H9 (cell line): Measurements from ENCODE around the gene TMPRSS2. TPM values are rescaled to one million over a fixed set of nuclear protein-coding genes. Genes with fewer than 3 reads are reported as not detected.

Experiments used
- DNase-seq: peaks from one replicate; pipeline ENCODE4 v3.0.0-alpha.2; 2017
- H2AFZ ChIP-seq: one replicate; pipeline ENCODE4 v1.6.1; 2013; ENCODE audit warnings: mild to moderate bottlenecking, low read length, control low read depth, moderate library complexity
- H2AK5ac ChIP-seq: 2 replicates; pipeline ENCODE4 v1.6.1; 2013; ENCODE audit warnings: low read length, control low read depth, mixed read lengths; ENCODE audit not compliant: insufficient read length
- H2BK120ac ChIP-seq: one replicate; pipeline ENCODE4 v1.6.1; 2013; ENCODE audit warnings: low read depth, mild to moderate bottlenecking, low read length, control low read depth, inconsistent platforms; ENCODE audit not compliant: poor library complexity, severe bottlenecking
- H2BK12ac ChIP-seq: 2 replicates; pipeline ENCODE4 v1.6.1; 2013; ENCODE audit warnings: low read length, control low read depth, mixed read lengths, low read depth; ENCODE audit not compliant: insufficient read length
- H2BK15ac ChIP-seq: 2 replicates; pipeline ENCODE4 v1.6.1; 2013; ENCODE audit warnings: low read depth, low read length, control low read depth
- H2BK20ac ChIP-seq: one replicate; pipeline ENCODE4 v1.6.1; 2013; ENCODE audit warnings: low read depth, mild to moderate bottlenecking, low read length, control low read depth, inconsistent platforms; ENCODE audit not compliant: poor library complexity, severe bottlenecking
- H2BK5ac ChIP-seq: 2 replicates; pipeline ENCODE4 v1.6.1; 2013; ENCODE audit warnings: low read length, control low read depth, mixed read lengths; ENCODE audit not compliant: insufficient read length
- H3K14ac ChIP-seq: 2 replicates; pipeline ENCODE4 v1.6.1; 2013; ENCODE audit warnings: low read length, control low read depth; ENCODE audit not compliant: insufficient read depth
- H3K18ac ChIP-seq: 2 replicates; pipeline ENCODE4 v1.6.1; 2013; ENCODE audit warnings: low read depth, mild to moderate bottlenecking, mixed read lengths, low read length, control low read depth; ENCODE audit not compliant: insufficient read length
- H3K23ac ChIP-seq: 2 replicates; pipeline ENCODE4 v1.6.1; 2013; ENCODE audit warnings: low read length, control low read depth, mixed read lengths, low read depth; ENCODE audit not compliant: insufficient read length
- H3K23me2 ChIP-seq: 2 replicates; pipeline ENCODE4 v1.6.1; 2013; ENCODE audit warnings: low read depth, mild to moderate bottlenecking, mixed read lengths, low read length, control low read depth; ENCODE audit not compliant: insufficient read length, poor library complexity, severe bottlenecking
- H3K27ac ChIP-seq: 2 replicates; pipeline ENCODE4 v1.5.1; 2013; ENCODE audit warnings: low read length, control low read depth, mixed read lengths, low read depth; ENCODE audit not compliant: insufficient read length
- H3K27me3 ChIP-seq: 2 replicates; pipeline ENCODE4 v1.6.1; 2013; ENCODE audit warnings: low read length, control low read depth, inconsistent platforms; ENCODE audit not compliant: insufficient read depth
- H3K4ac ChIP-seq: 2 replicates; pipeline ENCODE4 v1.6.1; 2013; ENCODE audit warnings: low read depth, mild to moderate bottlenecking, control low read depth, inconsistent platforms, low read length, moderate library complexity
- H3K4me1 ChIP-seq: 2 replicates; pipeline ENCODE4 v1.6.1; 2013; ENCODE audit warnings: low read length, control low read depth, inconsistent platforms; ENCODE audit not compliant: insufficient read depth
- H3K4me2 ChIP-seq: 2 replicates; pipeline ENCODE4 v1.6.1; 2013; ENCODE audit warnings: low read length, control low read depth, mixed read lengths; ENCODE audit not compliant: insufficient read length, insufficient read depth
- H3K56ac ChIP-seq: 2 replicates; pipeline ENCODE4 v1.6.1; 2013; ENCODE audit warnings: low read depth, mild to moderate bottlenecking, mixed read lengths, low read length, control low read depth; ENCODE audit not compliant: insufficient read length
- H3K79me1 ChIP-seq: 2 replicates; pipeline ENCODE4 v1.6.1; 2013; ENCODE audit warnings: low read depth, mild to moderate bottlenecking, moderate library complexity, low read length, control low read depth, inconsistent platforms; ENCODE audit not compliant: insufficient read depth, poor library complexity, severe bottlenecking
- H3K79me2 ChIP-seq: 2 replicates; pipeline ENCODE4 v1.6.1; 2013; ENCODE audit warnings: low read length, control low read depth, inconsistent platforms; ENCODE audit not compliant: insufficient read depth
- H3K9ac ChIP-seq: 2 replicates; pipeline ENCODE4 v1.6.1; 2013; ENCODE audit warnings: low read length, control low read depth, mixed read lengths; ENCODE audit not compliant: insufficient read length; ENCODE audit errors: extremely low read depth
- H3K9me3 ChIP-seq: one replicate; pipeline ENCODE4 v1.6.1; 2013; ENCODE audit warnings: low read depth, low read length, inconsistent platforms; ENCODE audit not compliant: control insufficient read depth
- H3T11ph ChIP-seq: one replicate; pipeline ENCODE4 v1.6.1; 2013; ENCODE audit warnings: mild to moderate bottlenecking, low read length, control low read depth, inconsistent platforms
- H4K20me1 ChIP-seq: one replicate; pipeline ENCODE4 v1.6.1; 2013; ENCODE audit not compliant: control insufficient read depth, insufficient read length, insufficient read depth
- H4K5ac ChIP-seq: 2 replicates; pipeline ENCODE4 v1.6.1; 2013; ENCODE audit warnings: low read depth, mild to moderate bottlenecking, mixed read lengths, low read length, control low read depth; ENCODE audit not compliant: insufficient read length
- H4K8ac ChIP-seq: replicated peaks from 2 replicates; pipeline ENCODE4 v1.6.1; 2013; ENCODE audit warnings: low read length, control low read depth, mixed read lengths, low read depth; ENCODE audit not compliant: insufficient read length
- H4K91ac ChIP-seq: 2 replicates; pipeline ENCODE4 v1.6.1; 2013; ENCODE audit warnings: low read depth, mild to moderate bottlenecking, moderate library complexity, mixed read lengths, low read length, control low read depth; ENCODE audit not compliant: insufficient read length
- H3K27ac Mint-ChIP-seq, 3 experiments: 2 replicates in 2 of 3; 3 replicates in 1 of 3; pipeline ENCODE4 v1.8.0; 2020 to 2021; ENCODE audit warnings: mixed read lengths in 3 of 3, mild to moderate bottlenecking in 1 of 3, moderate library complexity in 1 of 3
- H3K27me3 Mint-ChIP-seq: 2 replicates; pipeline ENCODE4 v1.8.0; 2021; ENCODE audit warnings: low read depth, mild to moderate bottlenecking, moderate library complexity, mixed read lengths
- H3K36me3 Mint-ChIP-seq, 3 experiments: 2 replicates in 2 of 3; 3 replicates in 1 of 3; pipeline ENCODE4 v1.8.0; 2020 to 2021; ENCODE audit warnings: low read depth in 3 of 3, mixed read lengths in 3 of 3; ENCODE audit not compliant: insufficient read depth in 1 of 3
- H3K4me1 Mint-ChIP-seq, 2 experiments: 2 replicates each; pipeline ENCODE4 v1.8.0; 2020; ENCODE audit warnings: mixed read lengths in 2 of 2
- H3K4me3 Mint-ChIP-seq, 2 experiments: 2 replicates in 1 of 2; 3 replicates in 1 of 2; pipeline ENCODE4 v1.8.0; 2020 to 2021; ENCODE audit warnings: mild to moderate bottlenecking in 2 of 2, mixed read lengths in 2 of 2, moderate library complexity in 1 of 2
- H3K9me3 Mint-ChIP-seq, 2 experiments: 2 replicates in 1 of 2; 3 replicates in 1 of 2; pipeline ENCODE4 v1.8.0; 2020; ENCODE audit warnings: mild to moderate bottlenecking in 2 of 2, mixed read lengths in 2 of 2, moderate library complexity in 1 of 2
- CTCF ChIP-seq: fragments of 200-600 bp; sonication (generic); conservative IDR thresholded peaks from 3 replicates; pipeline ENCODE4 v1.8.0; 2021; ENCODE audit warnings: antibody characterized with exemption, mild to moderate bottlenecking
- WGBS: extraction: QIAGEN DNeasy Blood & Tissue Kit; methylation state at CpG from one replicate; pipeline ENCODE4 v1.1.7; 2013; ENCODE audit warnings: missing lambda C conversion rate, low lambda C conversion rate, mixed read lengths; ENCODE audit not compliant: insufficient read length; ENCODE audit errors: extremely low coverage; 5-methylcytosine and 5-hydroxymethylcytosine counted together
- total RNA-seq: library from RNA; stranded (reverse); gene quantifications from 2 replicates; pipeline ENCODE4 v1.2.1, GENCODE V29; 2021

TMPRSS2 gene
- total RNA-seq, 1 experiment from 2014 or later, result 12.1 TPM

DNA sequence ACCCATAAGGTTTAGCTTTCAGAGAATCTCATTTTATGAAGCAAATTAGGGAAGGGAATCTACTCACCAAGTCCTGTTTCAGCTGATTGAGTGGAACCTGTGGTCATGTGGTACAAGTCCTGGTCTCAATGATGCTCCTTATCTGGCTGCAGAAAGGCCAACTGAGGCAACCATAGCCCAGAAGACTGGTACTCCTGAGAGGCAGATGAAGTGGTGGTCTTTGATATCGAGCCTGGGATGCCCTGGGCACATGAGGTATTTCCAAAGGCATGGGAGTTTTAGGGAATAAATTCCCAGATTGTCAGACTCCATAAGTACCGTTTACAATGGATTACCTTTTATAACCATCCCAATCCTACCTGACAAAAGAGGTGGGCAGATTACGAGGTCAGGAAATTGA is 78.7 kb downstream of the TMPRSS2 start:
- Histone ChIP-seq H4K91ac (no peak overlapping the region), H3K23me2 (peaks cover 7% of the 10 kb centered on the region), H3K56ac (no peak overlapping the region), H2BK15ac (no peak overlapping the region), H2BK20ac (no peak overlapping the region), H3K4me1 (peaks cover 5% of the 10 kb centered on the region; the same call in 1 of the 2 replicates), H2BK120ac (no peak overlapping the region), H3K4ac (no peak overlapping the region), H3K27ac (no peak overlapping the region), H4K5ac (no peak overlapping the region), H3K4me2 (no peak overlapping the region), H3K27me3 (peaks cover 2% of the 10 kb centered on the region; the same call in 1 of the 2 replicates), H2AFZ (no peak overlapping the region), H2BK12ac (no peak overlapping the region), H3K23ac (no peak overlapping the region), H3K79me1 (no peaks in the 10 kb centered on the region), H3T11ph (no peak overlapping the region), H3K9ac (no peak overlapping the region), H4K8ac (no peak overlapping the region), H3K18ac (no peak overlapping the region), H3K79me2 (no peaks in the 10 kb centered on the region), H4K20me1 (no peaks in the 10 kb centered on the region), H2AK5ac (no peak overlapping the region), H2BK5ac (no peak overlapping the region), H3K14ac (no peak overlapping the region), H3K9me3 (no peaks in the 10 kb centered on the region)
- peaks cover 25 to 28% of the 10 kb centered on the region in 2 experiments for H3K4me1 Mint-ChIP-seq
- TF ChIP-seq CTCF, result no peak
- H3K36me3 Mint-ChIP-seq, result peaks cover 0 to 9% (median 0%) of the 10 kb centered on the region in 3 experiments; a peak in 3 of 7 replicates
- peaks cover 40% of the 10 kb centered on the region for H3K27me3 Mint-ChIP-seq
- no peak overlapping the region for H3K27ac Mint-ChIP-seq
- no CpG with 5 or more reads among the region's 3 CpGs for WGBS
- no peaks in the 10 kb centered on the region; a peak in 1 of 5 replicates for H3K9me3 Mint-ChIP-seq
- DNase-seq, result no peak
- no peak overlapping the region for H3K4me3 Mint-ChIP-seq
